ENCODE data around the gene PPP1R37. TPM values are rescaled to one million over a fixed set of nuclear protein-coding genes. Genes with fewer than 3 reads are reported as not detected.
A peak's percentile ranks its signal among the peaks of the same experiment; 100 is the strongest.

Gene PPP1R37
- total and polyA plus RNA-seq, 2 experiments from 2014 or later, result 14.0 to 30.8 TPM

- Histone ChIP-seq H3K4me3 (no peak overlapping the region), H3K36me3 (replicated peaks; ENCODE audit: insufficient read depth, low read depth) (no peaks in the 10 kb centered on the region), H3K79me2 (peaks cover 75% of the 10 kb centered on the region), H3K4me2 (peak overlapping the region; percentile 8), H3K27ac (no peak overlapping the region), H2AFZ (no peak overlapping the region), H4K20me1 (ENCODE audit: insufficient read depth, poor library complexity, severe bottlenecking) (peaks cover 36% of the 10 kb centered on the region), H3K27me3 (no peaks in the 10 kb centered on the region), H3K9me3 (ENCODE audit: low read depth) (no peaks in the 10 kb centered on the region), H3K9me2 (replicated peaks; ENCODE audit: insufficient read depth) (no peaks in the 10 kb centered on the region), H3K4me1 (ENCODE audit: insufficient read depth) (peaks cover 50% of the 10 kb centered on the region)
- TF ChIP-seq EZH2 (IDR thresholded peaks at IDR 0.05; ENCODE audit: borderline replicate concordance) (no peak), CTCF (IDR thresholded peaks at IDR 0.05; ENCODE audit: poor library complexity) (no peak), EZH2phosphoT487 (IDR thresholded peaks at IDR 0.05; ENCODE audit: low read depth, severe bottlenecking, unreplicated experiment) (no peak)
- 94% methylated on average over 14 of the region's 14 CpGs for WGBS (ENCODE audit: low lambda C conversion rate, missing lambda C conversion rate)
- no peak for DNase-seq (ENCODE audit: low spot score)
These were observed 2.8 kb downstream of the PPP1R37 start for GRCh38 chr19:45095496-45096413.

- Histone ChIP-seq H3K4me1 (ENCODE audit: insufficient read depth) (peaks cover 59% of the 10 kb centered on the region), H3K36me3 (replicated peaks; ENCODE audit: insufficient read depth, low read depth) (no peaks in the 10 kb centered on the region), H3K4me2 (peak overlapping the region; percentile 65), H3K27ac (no peak overlapping the region), H3K9me2 (replicated peaks; ENCODE audit: insufficient read depth) (no peaks in the 10 kb centered on the region), H4K20me1 (ENCODE audit: insufficient read depth, poor library complexity, severe bottlenecking) (peaks cover 36% of the 10 kb centered on the region), H2AFZ (no peak overlapping the region), H3K4me3 (no peak overlapping the region), H3K9me3 (ENCODE audit: low read depth) (no peaks in the 10 kb centered on the region), H3K79me2 (peaks cover 84% of the 10 kb centered on the region), H3K27me3 (no peaks in the 10 kb centered on the region)
- DNase-seq (ENCODE audit: low spot score), result no peak
- WGBS (ENCODE audit: low lambda C conversion rate, missing lambda C conversion rate), result 96% methylated on average over 7 of the region's 7 CpGs
- TF ChIP-seq CTCF (IDR thresholded peaks at IDR 0.05; ENCODE audit: poor library complexity), result no peak
- TF ChIP-seq EZH2phosphoT487 (IDR thresholded peaks at IDR 0.05; ENCODE audit: low read depth, severe bottlenecking, unreplicated experiment), result no peak
These were observed 3.7 kb downstream of the PPP1R37 start for GRCh38 chr19:45096700-45097099.

- H3K4me3 ChIP-seq, result no peak overlapping the region
- H3K79me2 ChIP-seq, result peaks cover 91% of the 10 kb centered on the region
- H3K36me3 ChIP-seq (replicated peaks; ENCODE audit: insufficient read depth, low read depth), result no peaks in the 10 kb centered on the region
- TF ChIP-seq EZH2phosphoT487 (IDR thresholded peaks at IDR 0.05; ENCODE audit: low read depth, severe bottlenecking, unreplicated experiment), result no peak
- no peak for TF ChIP-seq CTCF (IDR thresholded peaks at IDR 0.05; ENCODE audit: poor library complexity)
- no peak for TF ChIP-seq EZH2 (IDR thresholded peaks at IDR 0.05; ENCODE audit: borderline replicate concordance)
- H3K9me3 ChIP-seq (ENCODE audit: low read depth), result no peaks in the 10 kb centered on the region
- no peaks in the 10 kb centered on the region for H3K27me3 ChIP-seq
- peaks cover 43% of the 10 kb centered on the region for H4K20me1 ChIP-seq (ENCODE audit: insufficient read depth, poor library complexity, severe bottlenecking)
- WGBS (ENCODE audit: low lambda C conversion rate, missing lambda C conversion rate), result 75% methylated on average over 7 of the region's 7 CpGs
- H3K4me1 ChIP-seq (ENCODE audit: insufficient read depth), result peaks cover 66% of the 10 kb centered on the region
- no peak for DNase-seq (ENCODE audit: low spot score)
- no peaks in the 10 kb centered on the region for H3K9me2 ChIP-seq (replicated peaks; ENCODE audit: insufficient read depth)
- peak overlapping the region; percentile 65 for H3K4me2 ChIP-seq
- no peak overlapping the region for H2AFZ ChIP-seq
- H3K27ac ChIP-seq, result peak overlapping the region; percentile 94
These were observed 4.4 kb downstream of the PPP1R37 start for GRCh38 chr19:45097450-45097775.
